H1 (cell line): Measurements from ENCODE around the gene DHRS4L2. TPM values are rescaled to one million over a fixed set of nuclear protein-coding genes. Genes with fewer than 3 reads are reported as not detected.

Source experiments
- CTCF ChIA-PET: fragments of 300-600 bp; sonication (Branson Sonifier 250); formaldehyde crosslinking; loops from one replicate; lab custom pipeline; 2021; ENCODE audit not compliant: partially characterized antibody; lab: Charles Lee
- POLR2A ChIA-PET: fragments of 300-600 bp; sonication (Branson Sonifier 250); formaldehyde crosslinking; loops from one replicate; lab custom pipeline; 2021; ENCODE audit warnings: inconsistent platforms; ENCODE audit not compliant: partially characterized antibody; lab: Charles Lee
- DNase-seq, 2 experiments: peaks; one replicate each; pipeline versions ENCODE4 v3.0.0 to v3.0.0-alpha.2; 2010 to 2022; ENCODE audit warnings: low spot score in 2 of 2, low read depth in 1 of 2, mixed read lengths in 1 of 2
- FAIRE-seq: peaks from 2 replicates; lab custom pipeline; 2011; peaks lifted over from hg19 to GRCh38; lab: Jason Lieb, UNC
- H2AFZ ChIP-seq: 2 replicates; pipeline ENCODE4 v1.8.1; 2012; ENCODE audit warnings: low read length, inconsistent platforms
- H2AK5ac ChIP-seq: 2 replicates; pipeline ENCODE4 v1.6.1; 2013; ENCODE audit warnings: low read depth, low read length
- H2BK120ac ChIP-seq: replicated peaks from 2 replicates; pipeline ENCODE3; 2013; ENCODE audit warnings: low read depth, low read length, inconsistent platforms
- H2BK12ac ChIP-seq: 2 replicates; pipeline ENCODE4 v1.6.1; 2013; ENCODE audit warnings: low read depth, low read length
- H2BK15ac ChIP-seq: 2 replicates; pipeline ENCODE4 v1.6.1; 2013; ENCODE audit warnings: low read length
- H2BK20ac ChIP-seq: 2 replicates; pipeline ENCODE4 v1.6.1; 2013; ENCODE audit warnings: low read length
- H2BK5ac ChIP-seq: 2 replicates; pipeline ENCODE4 v1.6.1; 2013; ENCODE audit warnings: low read depth, low read length
- H3K14ac ChIP-seq: 2 replicates; pipeline ENCODE4 v1.6.1; 2013; ENCODE audit warnings: inconsistent platforms; ENCODE audit not compliant: insufficient read length
- H3K18ac ChIP-seq: 2 replicates; pipeline ENCODE4 v1.6.1; 2013; ENCODE audit warnings: low read length; ENCODE audit errors: extremely low read depth
- H3K23ac ChIP-seq: 2 replicates; pipeline ENCODE4 v1.6.1; 2013; ENCODE audit warnings: inconsistent platforms; ENCODE audit not compliant: insufficient read length
- H3K23me2 ChIP-seq: 2 replicates; pipeline ENCODE4 v1.6.1; 2013; ENCODE audit warnings: low read depth, low read length
- H3K27ac ChIP-seq: 2 replicates; pipeline ENCODE4 v1.6.1; 2011; ENCODE audit warnings: low read depth, low read length, inconsistent platforms
- H3K27me3 ChIP-seq, 4 experiments: replicated peaks in 1 of 4; 1 replicate in 1 of 4; 2 replicates in 3 of 4; pipeline versions ENCODE4 v1.6.1 to v1.8.1; 2011 to 2013; ENCODE audit warnings: low read length in 3 of 4, mild to moderate bottlenecking in 3 of 4, inconsistent platforms in 2 of 4, mixed read lengths in 2 of 4, moderate library complexity in 1 of 4; ENCODE audit not compliant: control insufficient read depth in 3 of 4, insufficient read depth in 3 of 4; ENCODE audit errors: extremely low read depth in 1 of 4
- H3K36me3 ChIP-seq, 4 experiments: 2 replicates each; pipeline versions ENCODE4 v1.6.1 to v1.8.1; 2011 to 2013; ENCODE audit warnings: mild to moderate bottlenecking in 4 of 4, low read length in 3 of 4, moderate library complexity in 2 of 4, control low read depth in 1 of 4, inconsistent platforms in 1 of 4; ENCODE audit not compliant: insufficient read depth in 4 of 4, control insufficient read depth in 2 of 4
- H3K4ac ChIP-seq: replicated peaks from 2 replicates; pipeline ENCODE3; 2013; ENCODE audit warnings: low read length, low read depth, mixed read lengths, inconsistent platforms; ENCODE audit not compliant: insufficient read length
- H3K4me1 ChIP-seq, 4 experiments: replicated peaks in 1 of 4; 1 replicate in 1 of 4; 2 replicates in 3 of 4; pipeline versions ENCODE4 v1.6.1 to v1.8.1; 2011 to 2013; ENCODE audit warnings: low read length in 3 of 4, inconsistent platforms in 2 of 4, mixed read lengths in 1 of 4; ENCODE audit not compliant: insufficient read depth in 4 of 4, control insufficient read depth in 3 of 4
- H3K4me2 ChIP-seq, 2 experiments: 2 replicates each; pipeline versions ENCODE4 v1.6.1 to v1.8.1; 2011 to 2013; ENCODE audit warnings: low read depth in 2 of 2, low read length in 2 of 2, control low read depth in 1 of 2, inconsistent platforms in 1 of 2, mild to moderate bottlenecking in 1 of 2; ENCODE audit not compliant: insufficient read depth in 1 of 2
- H3K4me3 ChIP-seq, 4 experiments: fragments of 200-600, 300-600 bp in 1 of 4; sonication (generic), shearing (Covaris generic), sonication (Bioruptor Twin) in 1 of 4; 2 replicates each; pipeline versions ENCODE4 v1.5.1 to v1.8.1; 2011 to 2016; ENCODE audit warnings: low read length in 4 of 4, low read depth in 3 of 4, control low read depth in 2 of 4, inconsistent platforms in 2 of 4, mild to moderate bottlenecking in 2 of 4, mixed read lengths in 1 of 4, moderate library complexity in 1 of 4; ENCODE audit not compliant: insufficient read depth in 2 of 4; ENCODE audit errors: extremely low read depth in 1 of 4
- H3K56ac ChIP-seq: replicated peaks from 2 replicates; pipeline ENCODE3; 2013; ENCODE audit warnings: low read depth, mild to moderate bottlenecking, mixed read lengths, low read length, inconsistent platforms; ENCODE audit not compliant: insufficient read length
- H3K79me1 ChIP-seq: 2 replicates; pipeline ENCODE4 v1.6.1; 2013; ENCODE audit warnings: low read depth, low read length, control low read depth
- H3K79me2 ChIP-seq, 2 experiments: 2 replicates each; pipeline versions ENCODE4 v1.6.1 to v1.8.1; 2012 to 2013; ENCODE audit warnings: low read length in 2 of 2, mild to moderate bottlenecking in 2 of 2, inconsistent platforms in 1 of 2; ENCODE audit not compliant: insufficient read depth in 2 of 2, control insufficient read depth in 1 of 2
- H3K9ac ChIP-seq, 4 experiments: replicated peaks in 1 of 4; 1 replicate in 1 of 4; 2 replicates in 3 of 4; pipeline versions ENCODE4 v1.6.1 to v1.8.1; 2011 to 2013; ENCODE audit warnings: low read depth in 3 of 4, low read length in 3 of 4, control low read depth in 2 of 4, mild to moderate bottlenecking in 2 of 4, moderate library complexity in 2 of 4, inconsistent platforms in 1 of 4; ENCODE audit errors: extremely low read depth in 1 of 4
- H3K9me3 ChIP-seq, 2 experiments: 2 replicates each; pipeline versions ENCODE4 v1.6.1 to v1.8.1; 2012 to 2013; ENCODE audit warnings: mild to moderate bottlenecking in 2 of 2, moderate library complexity in 2 of 2, control low read depth in 1 of 2, inconsistent platforms in 1 of 2, low read depth in 1 of 2, low read length in 1 of 2, mixed read lengths in 1 of 2; ENCODE audit not compliant: insufficient read depth in 2 of 2
- H4K20me1 ChIP-seq, 2 experiments: replicated peaks in 1 of 2; 2 replicates each; pipeline versions ENCODE3 to v1.8.1; 2011 to 2013; ENCODE audit warnings: inconsistent platforms in 2 of 2, low read length in 2 of 2, mild to moderate bottlenecking in 1 of 2; ENCODE audit not compliant: insufficient read depth in 2 of 2, control insufficient read depth in 1 of 2
- H4K5ac ChIP-seq: 2 replicates; pipeline ENCODE4 v1.6.1; 2013; ENCODE audit warnings: low read length, low read depth, mixed read lengths, inconsistent platforms; ENCODE audit not compliant: insufficient read length
- H4K8ac ChIP-seq: 2 replicates; pipeline ENCODE4 v1.8.0; 2013; ENCODE audit warnings: mild to moderate bottlenecking, moderate library complexity, low read length, inconsistent platforms; ENCODE audit not compliant: insufficient read depth; ENCODE audit errors: extremely low read depth
- H4K91ac ChIP-seq: replicated peaks from 2 replicates; pipeline ENCODE3; 2013; ENCODE audit warnings: low read length, mixed read lengths, inconsistent platforms; ENCODE audit not compliant: insufficient read length
- BRCA1 ChIP-seq: IDR thresholded peaks from 2 replicates; pipeline ENCODE4 v1.6.1; 2012; ENCODE audit warnings: low read depth, low read length, improper control_type of control experiment
- CBX5 ChIP-seq: fragments of 300-800, 300-1000 bp; sonication (generic); IDR thresholded peaks from 2 replicates; pipeline ENCODE4 v1.7.1; 2016; ENCODE audit warnings: antibody characterized with exemption, low read length, low read depth
- CHD1 ChIP-seq: IDR thresholded peaks from 2 replicates; pipeline ENCODE4 v1.6.1; 2012; ENCODE audit warnings: low read depth, low read length, improper control_type of control experiment
- FOSL1 ChIP-seq: IDR thresholded peaks from 2 replicates; pipeline ENCODE4 v1.6.1; 2011; ENCODE audit warnings: mild to moderate bottlenecking, low read depth, low read length, moderate library complexity; ENCODE audit not compliant: insufficient read depth
- HDAC6 ChIP-seq: IDR thresholded peaks from one replicate; pipeline ENCODE4 v1.7.1; 2012; ENCODE audit warnings: low read depth, mild to moderate bottlenecking, inconsistent platforms, low read length, moderate library complexity
- MAFK ChIP-seq: IDR thresholded peaks from 2 replicates; pipeline ENCODE4 v1.6.1; 2012; ENCODE audit warnings: low read depth, mild to moderate bottlenecking, improper control_type of control experiment, low read length
- POU5F1 ChIP-seq: IDR thresholded peaks from 2 replicates; pipeline ENCODE4 v1.6.1; 2011; ENCODE audit warnings: low read depth, mild to moderate bottlenecking, low read length, moderate library complexity
- RAD21 ChIP-seq, 2 experiments: IDR thresholded peaks in 1 of 2; conservative IDR thresholded peaks in 1 of 2; 2 replicates each; pipeline ENCODE4 v1.6.1; 2011; ENCODE audit warnings: low read depth in 2 of 2, low read length in 2 of 2, improper control_type of control experiment in 1 of 2, inconsistent platforms in 1 of 2, mild to moderate bottlenecking in 1 of 2, moderate library complexity in 1 of 2
- SAP30 ChIP-seq: fragments of 300-600 bp; sonication (generic); IDR thresholded peaks from 2 replicates; pipeline ENCODE4 v1.7.1; 2012; ENCODE audit warnings: low read length, moderate library complexity, mild to moderate bottlenecking, inconsistent platforms; ENCODE audit not compliant: insufficient read depth, insufficient replicate concordance
- SIRT6 ChIP-seq: IDR thresholded peaks from one replicate; pipeline ENCODE4 v1.7.1; 2012; ENCODE audit warnings: low read length, inconsistent platforms
- TAF1 ChIP-seq: IDR thresholded peaks from 2 replicates; pipeline ENCODE4 v1.6.1; 2011; ENCODE audit warnings: mild to moderate bottlenecking, low read depth, low read length
- WGBS, 2 experiments: shearing (Covaris generic) in 1 of 2; methylation state at CpG; one replicate each; pipeline versions ENCODE4 v1.1.6 to v1.1.7; 2013 to 2015; ENCODE audit warnings: low lambda C conversion rate in 2 of 2, mixed read lengths in 2 of 2, inconsistent platforms in 1 of 2, low coverage in 1 of 2, missing lambda C conversion rate in 1 of 2; ENCODE audit not compliant: insufficient replicate concordance in 2 of 2, insufficient coverage in 1 of 2, insufficient read length in 1 of 2; ENCODE audit errors: extremely low coverage in 1 of 2, missing lambda C conversion rate in 1 of 2; 5-methylcytosine and 5-hydroxymethylcytosine counted together
- polyA plus RNA-seq, 7 experiments: library from polyadenylated mRNA; depleted of rRNA in 3 of 7; stranded (reverse) in 5 of 7; unstranded in 2 of 7; fragments of >200 nt in 5 of 7; fragments of 200-250 nt in 2 of 7; gene quantifications; 1 replicate in 5 of 7; 2 replicates in 1 of 7; 4 replicates in 1 of 7; pipeline versions ENCODE4 v1.2.1 to v1.2.3, GENCODE V29; 2011 to 2013; ENCODE audit warnings: missing spikeins in 2 of 7, mixed read lengths in 2 of 7
- total RNA-seq: library from RNA; stranded (reverse); fragmentation: NEBNext Ultra II Directional; extraction: Animal tissue kit (Norgen Biotek cat#: 25700); gene quantifications from 2 replicates; pipeline ENCODE4 v1.2.1, GENCODE V29; 2021
- TF ChIP-seq, protein P1 (sequence below), 3 experiments: IDR thresholded peaks; 1 replicate in 2 of 3; 2 replicates in 1 of 3; pipeline versions ENCODE4 v1.5.1 to v1.6.1; 2011; ENCODE audit warnings: low read length in 3 of 3, mild to moderate bottlenecking in 3 of 3, inconsistent platforms in 2 of 3, low read depth in 1 of 3, moderate library complexity in 1 of 3; ENCODE audit not compliant: insufficient read depth in 1 of 3; ENCODE audit errors: control extremely low read depth in 1 of 3

The DHRS4L2 gene
- total and polyA plus RNA-seq, 2 of the 8 experiments (the other 6 are each of a cell fraction or from before 2014, with no cell fraction given): 12.3 to 15.4 TPM

DNA sequence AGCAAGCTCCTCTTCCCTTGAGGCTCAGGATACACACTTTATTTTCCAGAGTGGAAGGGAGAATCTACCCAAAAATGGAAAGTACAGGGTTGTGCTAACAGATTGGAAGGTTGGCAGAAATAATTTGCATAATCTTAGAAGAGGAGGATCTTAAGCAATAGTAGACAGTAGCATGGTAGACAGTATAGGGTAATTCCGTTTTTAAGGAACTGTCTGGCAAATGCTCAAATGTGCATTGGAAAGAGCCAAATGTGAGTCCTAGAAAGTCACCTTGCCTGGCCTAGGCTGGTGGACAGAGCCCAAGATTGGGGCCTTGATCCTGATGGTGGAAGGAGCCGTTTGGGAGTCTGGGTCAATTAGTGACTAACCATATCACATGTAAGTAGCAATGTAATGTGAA is 50.0 kb downstream of the DHRS4L2 start:
- H3K14ac ChIP-seq: no peak overlapping the region
- no peak overlapping the region for H3K23ac ChIP-seq
- H3K36me3 ChIP-seq: no peaks in the 10 kb centered on the region
- H3K27me3 ChIP-seq: no peaks in the 10 kb centered on the region
- H3K4me2 ChIP-seq: no peak overlapping the region
- H3K79me2 ChIP-seq: no peaks in the 10 kb centered on the region
- H3K4ac ChIP-seq: no peak overlapping the region
- H2BK5ac ChIP-seq: no peak overlapping the region
- H3K9ac ChIP-seq: no peak overlapping the region
- no peak overlapping the region for H2BK120ac ChIP-seq
- FAIRE-seq: no peak
- no peak overlapping the region for H4K91ac ChIP-seq
- H3K27ac ChIP-seq: no peak overlapping the region
- H3K4me1 ChIP-seq: no peaks in the 10 kb centered on the region; a peak in 1 of 7 replicates
- no peaks in the 10 kb centered on the region; the same call in 1 of the 2 replicates for H3K23me2 ChIP-seq
- no peaks in the 10 kb centered on the region for H3K79me1 ChIP-seq
- H3K9me3 ChIP-seq: no peaks in the 10 kb centered on the region
- DNase-seq: no peak
- H4K5ac ChIP-seq: no peak overlapping the region
- H3K56ac ChIP-seq: no peak overlapping the region
- no peak overlapping the region for H2AK5ac ChIP-seq
- no peaks in the 10 kb centered on the region for H4K20me1 ChIP-seq
- no peak overlapping the region for H2BK12ac ChIP-seq
- no peak overlapping the region for H2BK20ac ChIP-seq
- ChIA-PET CTCF (interaction anchor here (0.6 to 7.1 kb wide), 8 partner anchors 10 to 227 kb away, joined by 3 to 33 read pairs (median 4); no protein-coding TSS in a partner anchor), POLR2A (interaction anchor here (1.3 kb wide), 1 partner anchor 12 kb away, joined by 3 read pairs; the partner anchor contains the start of gene CARMIL3)
- 78% methylated on average over 2 of the region's 2 CpGs; no CpG with 5 or more reads in 1 of the 2 experiments for WGBS, 2 experiments
- H3K18ac ChIP-seq: no peak overlapping the region
- no peak overlapping the region for H4K8ac ChIP-seq
- H2BK15ac ChIP-seq: no peak overlapping the region
- H2AFZ ChIP-seq: no peak overlapping the region
- no peak overlapping the region for H3K4me3 ChIP-seq
- TF ChIP-seq CHD1: no peak
- no peak for TF ChIP-seq POU5F1
- TF ChIP-seq FOSL1: no peak
- no peak for TF ChIP-seq HDAC6
- TF ChIP-seq BRCA1: no peak
- no peak for TF ChIP-seq CBX5
- TF ChIP-seq, protein P1, sequence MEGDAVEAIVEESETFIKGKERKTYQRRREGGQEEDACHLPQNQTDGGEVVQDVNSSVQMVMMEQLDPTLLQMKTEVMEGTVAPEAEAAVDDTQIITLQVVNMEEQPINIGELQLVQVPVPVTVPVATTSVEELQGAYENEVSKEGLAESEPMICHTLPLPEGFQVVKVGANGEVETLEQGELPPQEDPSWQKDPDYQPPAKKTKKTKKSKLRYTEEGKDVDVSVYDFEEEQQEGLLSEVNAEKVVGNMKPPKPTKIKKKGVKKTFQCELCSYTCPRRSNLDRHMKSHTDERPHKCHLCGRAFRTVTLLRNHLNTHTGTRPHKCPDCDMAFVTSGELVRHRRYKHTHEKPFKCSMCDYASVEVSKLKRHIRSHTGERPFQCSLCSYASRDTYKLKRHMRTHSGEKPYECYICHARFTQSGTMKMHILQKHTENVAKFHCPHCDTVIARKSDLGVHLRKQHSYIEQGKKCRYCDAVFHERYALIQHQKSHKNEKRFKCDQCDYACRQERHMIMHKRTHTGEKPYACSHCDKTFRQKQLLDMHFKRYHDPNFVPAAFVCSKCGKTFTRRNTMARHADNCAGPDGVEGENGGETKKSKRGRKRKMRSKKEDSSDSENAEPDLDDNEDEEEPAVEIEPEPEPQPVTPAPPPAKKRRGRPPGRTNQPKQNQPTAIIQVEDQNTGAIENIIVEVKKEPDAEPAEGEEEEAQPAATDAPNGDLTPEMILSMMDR (IDR thresholded peaks at IDR 0.05; ENCODE audit: control extremely low read depth in 1 of 3, insufficient read depth in 1 of 3, low read depth in 1 of 3, low read length in 3 of 3): no peak
- no peak for TF ChIP-seq SIRT6
- TF ChIP-seq RAD21 (IDR thresholded peaks at IDR 0.05 in 1 of 2, conservative IDR thresholded peaks at IDR 0.05 in 1 of 2; ENCODE audit: low read depth in 2 of 2, low read length in 2 of 2): no peak
- no peak for TF ChIP-seq TAF1
- TF ChIP-seq SAP30: no peak
- no peak for TF ChIP-seq MAFK
